Measurements from ENCODE around the gene STXBP6. TPM values are rescaled to one million over a fixed set of nuclear protein-coding genes. Genes with fewer than 3 reads are reported as not detected.
"Not testable (repeated sequence)": the region's sequence is repeated elsewhere in the genome, so short reads cannot be mapped to it uniquely, and the experiment has no call there.

The STXBP6 gene
- total RNA-seq, 4 donors from 2014 or later = 4.4 to 19.9 (median 8.2) TPM

DNA sequence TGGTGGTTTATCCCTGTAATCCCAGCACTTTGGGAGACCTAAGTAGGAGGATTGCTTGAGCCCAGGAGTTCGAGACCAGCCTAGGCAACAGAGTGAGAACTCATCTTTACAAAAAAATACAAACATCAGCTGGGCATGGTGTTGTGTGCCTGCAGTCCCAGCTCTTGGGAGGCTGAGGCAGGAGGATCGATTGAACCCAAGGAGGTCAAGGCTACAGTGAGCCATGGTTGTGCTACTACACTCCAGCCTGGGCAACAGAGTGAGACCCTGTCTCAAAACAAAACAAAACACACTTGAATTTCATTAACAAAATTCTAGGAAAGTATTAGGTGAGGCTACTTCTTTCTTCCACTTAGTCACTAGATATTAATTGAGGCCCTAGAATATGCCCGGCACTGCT is 77.1 kb downstream of the STXBP6 start:
- ATAC-seq (ENCODE audit: low FRiP score) (no peak), DNase-seq (ENCODE audit: low spot score) (no peak)
- TF ChIP-seq, protein P1, sequence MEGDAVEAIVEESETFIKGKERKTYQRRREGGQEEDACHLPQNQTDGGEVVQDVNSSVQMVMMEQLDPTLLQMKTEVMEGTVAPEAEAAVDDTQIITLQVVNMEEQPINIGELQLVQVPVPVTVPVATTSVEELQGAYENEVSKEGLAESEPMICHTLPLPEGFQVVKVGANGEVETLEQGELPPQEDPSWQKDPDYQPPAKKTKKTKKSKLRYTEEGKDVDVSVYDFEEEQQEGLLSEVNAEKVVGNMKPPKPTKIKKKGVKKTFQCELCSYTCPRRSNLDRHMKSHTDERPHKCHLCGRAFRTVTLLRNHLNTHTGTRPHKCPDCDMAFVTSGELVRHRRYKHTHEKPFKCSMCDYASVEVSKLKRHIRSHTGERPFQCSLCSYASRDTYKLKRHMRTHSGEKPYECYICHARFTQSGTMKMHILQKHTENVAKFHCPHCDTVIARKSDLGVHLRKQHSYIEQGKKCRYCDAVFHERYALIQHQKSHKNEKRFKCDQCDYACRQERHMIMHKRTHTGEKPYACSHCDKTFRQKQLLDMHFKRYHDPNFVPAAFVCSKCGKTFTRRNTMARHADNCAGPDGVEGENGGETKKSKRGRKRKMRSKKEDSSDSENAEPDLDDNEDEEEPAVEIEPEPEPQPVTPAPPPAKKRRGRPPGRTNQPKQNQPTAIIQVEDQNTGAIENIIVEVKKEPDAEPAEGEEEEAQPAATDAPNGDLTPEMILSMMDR (IDR thresholded peaks at IDR 0.05) = no peak

- TF ChIP-seq, protein P1 (IDR thresholded peaks at IDR 0.05) = no peak
- no peak for DNase-seq (ENCODE audit: low spot score)
- no peak for ATAC-seq (ENCODE audit: low FRiP score)
Measured at GRCh38 chr14:24971255-24971654, 78.7 kb downstream of the STXBP6 start.

DNA sequence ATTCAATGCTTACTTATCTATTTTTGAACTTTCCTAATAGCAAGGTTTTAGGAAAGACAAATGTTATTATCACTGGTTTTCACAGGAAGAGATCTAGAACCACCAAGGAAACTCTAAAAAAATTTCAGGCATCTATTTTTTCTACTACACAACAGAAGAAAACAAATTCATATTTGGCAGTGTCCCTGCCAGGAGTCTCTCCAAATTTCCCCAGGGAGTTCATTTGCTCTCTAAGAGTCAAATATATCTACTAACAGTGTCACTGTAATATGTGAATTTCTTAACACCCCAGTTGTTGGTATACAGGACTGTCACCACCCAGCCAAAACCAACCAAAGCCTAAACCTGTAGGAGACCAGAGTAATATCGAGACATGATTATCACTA is 83.4 kb downstream of the STXBP6 start:
- ATAC-seq (ENCODE audit: low FRiP score) (no peak), DNase-seq (ENCODE audit: low spot score) (no peak)
- TF ChIP-seq, protein P1 (IDR thresholded peaks at IDR 0.05) = no peak

GRCh38 chr14:24965934-24966578 is 83.9 kb downstream of the STXBP6 start:
- ATAC-seq (ENCODE audit: low FRiP score) (peak; percentile 84), DNase-seq (ENCODE audit: low spot score) (no peak)
- TF ChIP-seq, protein P1 (IDR thresholded peaks at IDR 0.05) = no peak

- TF ChIP-seq, protein P1 (IDR thresholded peaks at IDR 0.05) = no peak
- DNase-seq (ENCODE audit: low spot score) (no peak), ATAC-seq (ENCODE audit: low FRiP score) (no peak)
Measured at GRCh38 chr14:24965578-24965933, 84.4 kb downstream of the STXBP6 start.

DNA sequence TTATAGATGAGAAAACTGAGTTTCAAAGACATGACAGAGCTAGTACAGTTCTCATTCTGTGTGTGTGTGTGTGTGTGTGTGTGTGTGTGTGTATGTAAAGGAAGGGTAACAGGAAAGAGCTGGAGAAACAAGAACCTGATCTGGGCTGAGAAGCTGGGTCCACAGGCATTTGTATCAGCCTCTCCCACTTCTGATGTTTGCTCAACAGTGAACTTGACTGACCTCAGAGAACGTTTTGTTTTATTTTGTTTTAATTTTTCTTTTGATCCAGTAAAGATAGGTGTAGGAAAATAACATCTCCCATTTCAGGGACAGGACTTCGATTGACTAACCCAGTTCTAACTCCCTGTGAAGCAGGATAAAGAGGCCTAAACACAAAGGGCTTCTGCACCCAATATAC is 85.4 kb downstream of the STXBP6 start:
- DNase-seq (ENCODE audit: low spot score) (no peak), ATAC-seq (ENCODE audit: low FRiP score) (no peak)
- TF ChIP-seq, protein P1 (IDR thresholded peaks at IDR 0.05) = no peak

DNA sequence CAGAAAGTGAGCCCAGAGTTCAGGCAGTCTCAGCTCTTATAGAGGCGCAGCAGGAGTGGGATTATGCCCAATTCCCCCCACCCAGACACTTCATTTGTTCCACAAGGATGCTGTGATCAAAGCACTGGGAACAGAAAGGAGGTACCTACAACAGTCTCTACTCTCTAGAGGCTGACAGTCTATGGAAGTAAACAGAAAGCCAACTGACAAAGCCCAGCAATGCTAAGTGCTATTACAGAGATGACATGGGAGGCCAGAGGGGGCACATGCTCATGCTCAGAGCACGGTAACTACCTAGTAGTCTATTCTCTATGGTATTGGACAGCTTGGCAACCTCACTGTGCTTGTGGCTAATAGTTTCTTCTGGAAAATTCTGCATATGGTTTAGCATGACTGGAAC is 85.9 kb downstream of the STXBP6 start:
- ATAC-seq (ENCODE audit: low FRiP score) = no peak
- DNase-seq (ENCODE audit: low spot score) = no peak
- TF ChIP-seq, protein P1 (IDR thresholded peaks at IDR 0.05) = no peak

DNA sequence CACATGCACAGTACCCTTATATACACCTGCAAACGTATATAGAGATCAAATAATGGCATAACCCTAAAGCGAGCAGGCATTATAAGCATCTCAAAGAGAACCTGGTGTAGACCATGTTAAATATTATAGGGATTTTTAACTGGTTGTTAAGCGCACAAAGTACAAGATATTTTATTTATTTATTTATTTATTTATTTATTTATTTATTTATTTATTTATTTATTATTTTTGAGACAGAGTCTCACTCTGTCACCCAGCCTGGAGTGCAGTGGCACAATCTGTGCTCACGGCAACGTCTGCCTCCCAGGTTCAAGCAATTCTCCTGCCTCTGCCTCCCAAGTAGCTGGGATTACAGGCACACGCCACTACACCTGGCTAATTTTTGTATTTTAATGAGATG is 87.8 kb downstream of the STXBP6 start:
- not testable (repeated sequence) for DNase-seq (ENCODE audit: low spot score); ATAC-seq (ENCODE audit: low FRiP score)
